Retinal pigment epithelial cell (primary cell): ENCODE data around the gene PLEKHA3.
A peak's percentile ranks its signal among the peaks of the same experiment; 100 is the strongest.

Experiments
- DNase-seq: peaks from one replicate; pipeline ENCODE4 v3.0.0-alpha.2; 2010; ENCODE audit warnings: low read depth
- H3K4me3 ChIP-seq: 2 replicates; pipeline ENCODE4 v1.5.1; 2011; ENCODE audit warnings: mild to moderate bottlenecking, low read length, control low read depth, moderate library complexity
- CTCF ChIP-seq: conservative IDR thresholded peaks from 2 replicates; pipeline ENCODE4 v1.5.1; 2011; ENCODE audit warnings: low read depth, low read length, control low read depth, inconsistent platforms

The PLEKHA3 gene

GRCh38 chr2:178479275-178479616 lies 1.0 kb upstream of the PLEKHA3 start:
- no peak for DNase-seq
- TF ChIP-seq CTCF, result no peak
- peak overlapping the region; percentile 82 for H3K4me3 ChIP-seq

- DNase-seq, result no peak
- peak overlapping the region; percentile 45 for H3K4me3 ChIP-seq
- no peak for TF ChIP-seq CTCF
These were observed 465 bp upstream of the PLEKHA3 start for GRCh38 chr2:178479758-178480226.

- no peak for TF ChIP-seq CTCF
- no peak overlapping the region for H3K4me3 ChIP-seq
- no peak for DNase-seq
These were observed 2.2 kb downstream of the PLEKHA3 start for GRCh38 chr2:178482437-178482836.

GRCh38 chr2:178484245-178485041 lies 4.2 kb downstream of the PLEKHA3 start:
- H3K4me3 ChIP-seq, result no peak overlapping the region
- no peak for DNase-seq
- TF ChIP-seq CTCF, result no peak

- no peak for TF ChIP-seq CTCF
- DNase-seq, result no peak
- no peak overlapping the region for H3K4me3 ChIP-seq
These were observed 5.1 kb downstream of the PLEKHA3 start for GRCh38 chr2:178485356-178485755.

GRCh38 chr2:178491612-178492011 lies 11.4 kb downstream of the PLEKHA3 start:
- no peak for TF ChIP-seq CTCF
- DNase-seq, result no peak
- H3K4me3 ChIP-seq, result no peak overlapping the region

GRCh38 chr2:178496049-178496448 lies 15.8 kb downstream of the PLEKHA3 start:
- no peak overlapping the region for H3K4me3 ChIP-seq
- DNase-seq, result no peak
- no peak for TF ChIP-seq CTCF
